ENCODE data around the gene NEGR1. TPM values are rescaled to one million over a fixed set of nuclear protein-coding genes. Genes with fewer than 3 reads are reported as not detected.

NEGR1 gene
- total and polyA plus RNA-seq, 7 donors: 1.3 to 10.2 (median 2.2) TPM

GRCh38 chr1:71621785-71622184, 660.6 kb downstream of the NEGR1 start:
- ATAC-seq: no peak
- Histone ChIP-seq H3K36me3 (ENCODE audit: insufficient read depth in 1 of 2, low read depth in 1 of 2) (no peaks in the 10 kb centered on the region), H3K4me1 (no peaks in the 10 kb centered on the region), H3K9me3 (peaks cover 3% of the 10 kb centered on the region), H3K4me3 (no peak overlapping the region), H3K27me3 (ENCODE audit: insufficient read depth in 3 of 3, low read length in 2 of 3) (no peaks in the 10 kb centered on the region), H3K27ac (no peak overlapping the region)
- TF ChIP-seq CTCF (IDR thresholded peaks at IDR 0.05): no peak
- 27 to 48% (median 39%) methylated on average over 1 of the region's 1 CpG for WGBS, 3 donors
- no peak for DNase-seq
- intact Hi-C loops (cut with DNase I): no loop called here

- H3K4me1 ChIP-seq: no peaks in the 10 kb centered on the region
- no peak for TF ChIP-seq CTCF (IDR thresholded peaks at IDR 0.05)
- no peak for ATAC-seq
- no peaks in the 10 kb centered on the region for H3K27me3 ChIP-seq (ENCODE audit: insufficient read depth in 3 of 3, low read length in 2 of 3)
- no peak for DNase-seq
- no peaks in the 10 kb centered on the region for H3K36me3 ChIP-seq (ENCODE audit: insufficient read depth in 1 of 2, low read depth in 1 of 2)
- no peaks in the 10 kb centered on the region for H3K9me3 ChIP-seq
- no peak overlapping the region for H3K27ac ChIP-seq
- WGBS, 3 donors: 70 to 75% (median 74%) methylated on average over 3 of the region's 3 CpGs
- no peak overlapping the region for H3K4me3 ChIP-seq
- intact Hi-C loops (cut with DNase I): no loop called here
Measured at GRCh38 chr1:71618766-71619530, 663.4 kb downstream of the NEGR1 start.

- ATAC-seq: no peak
- TF ChIP-seq CTCF (IDR thresholded peaks at IDR 0.05): no peak
- WGBS, 3 donors: 58 to 72% (median 68%) methylated on average over 4 of the region's 4 CpGs
Measured at GRCh38 chr1:71618191-71618590, 664.1 kb downstream of the NEGR1 start.

GRCh38 chr1:71610476-71610875, 671.9 kb downstream of the NEGR1 start:
- ATAC-seq: no peak
- intact Hi-C loops (cut with DNase I): no loop called here

More at GRCh38 chr1:71618191-71618590, 664.1 kb downstream of the NEGR1 start:
- H3K36me3 ChIP-seq (ENCODE audit: insufficient read depth in 1 of 2, low read depth in 1 of 2): no peaks in the 10 kb centered on the region
- no peaks in the 10 kb centered on the region for H3K27me3 ChIP-seq (ENCODE audit: insufficient read depth in 3 of 3, low read length in 2 of 3)
- DNase-seq: no peak
- no peaks in the 10 kb centered on the region for H3K9me3 ChIP-seq
- no peak overlapping the region for H3K27ac ChIP-seq
- intact Hi-C loops (cut with DNase I): no loop called here
- H3K4me1 ChIP-seq: no peaks in the 10 kb centered on the region
- no peak overlapping the region for H3K4me3 ChIP-seq

More at GRCh38 chr1:71610476-71610875, 671.9 kb downstream of the NEGR1 start:
- no peaks in the 10 kb centered on the region for H3K9me3 ChIP-seq
- WGBS, 3 donors: 34 to 59% (median 50%) methylated on average over 1 of the region's 1 CpG
- TF ChIP-seq CTCF (IDR thresholded peaks at IDR 0.05): no peak
- H3K27me3 ChIP-seq (ENCODE audit: insufficient read depth in 3 of 3, low read length in 2 of 3): no peaks in the 10 kb centered on the region
- H3K4me3 ChIP-seq: no peak overlapping the region
- no peak overlapping the region for H3K27ac ChIP-seq
- no peaks in the 10 kb centered on the region for H3K4me1 ChIP-seq
- DNase-seq: no peak
- no peaks in the 10 kb centered on the region for H3K36me3 ChIP-seq (ENCODE audit: insufficient read depth in 1 of 2, low read depth in 1 of 2)

All from psoas muscle (tissue), 8 donors.